ENCODE measurements around the gene STAB2.
"Not testable (repeated sequence)": the region's sequence is repeated elsewhere in the genome, so short reads cannot be mapped to it uniquely, and the experiment has no call there.

Gene STAB2

DNA sequence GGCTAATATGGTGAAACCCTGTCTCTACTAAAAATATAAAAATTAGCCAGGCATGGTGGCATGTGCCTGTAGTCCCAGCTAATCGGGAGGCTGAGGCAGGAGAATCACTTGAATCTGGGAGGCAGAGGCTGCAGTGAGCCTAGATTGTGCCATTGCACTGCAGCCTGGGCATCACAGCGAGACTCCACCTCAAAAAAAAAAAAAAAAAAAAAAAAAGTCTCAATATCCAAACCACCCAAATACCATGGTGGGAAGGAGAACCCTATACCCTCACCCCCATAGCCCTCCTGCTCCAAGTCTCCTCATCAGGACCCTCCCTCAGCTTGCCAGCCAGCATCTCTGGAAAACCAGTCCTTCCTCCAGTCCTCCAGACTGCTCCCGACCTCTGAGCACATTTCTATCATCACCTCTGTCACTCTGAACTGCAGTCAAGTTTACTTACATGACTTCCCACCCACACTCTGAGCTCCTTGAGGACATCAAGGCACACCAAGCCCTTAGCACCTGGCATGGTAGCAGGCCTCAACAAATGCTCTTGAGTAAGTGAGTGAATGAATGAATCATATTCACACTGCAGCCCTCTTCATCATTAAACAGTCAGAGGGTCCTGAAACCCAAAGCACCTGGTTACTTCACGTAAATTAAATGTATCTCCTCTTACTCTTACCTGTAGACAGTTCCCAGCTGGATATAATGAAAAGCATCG lies 218.7 kb downstream of the STAB2 start:
- DNase-seq = no peak

DNA sequence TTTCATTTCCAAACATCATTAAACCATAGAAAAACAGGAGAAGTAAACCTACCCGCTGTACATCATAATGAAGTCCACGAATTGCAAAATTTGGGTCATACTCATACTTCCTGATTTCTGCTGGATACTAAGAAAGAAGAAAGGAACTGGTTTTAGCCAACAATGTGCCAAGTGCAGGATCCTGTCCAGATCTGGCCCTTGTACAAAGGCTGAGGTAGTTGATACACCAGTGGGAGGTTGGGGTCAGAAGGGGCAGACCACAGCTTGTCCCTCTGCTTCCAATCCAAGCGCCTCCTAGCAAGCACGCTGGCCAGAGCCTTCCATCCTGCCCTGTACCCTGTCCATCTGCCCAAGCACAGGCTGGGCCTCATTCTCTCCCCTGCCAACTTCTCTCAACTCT lies 219.7 kb downstream of the STAB2 start:
- no peak for DNase-seq

DNA sequence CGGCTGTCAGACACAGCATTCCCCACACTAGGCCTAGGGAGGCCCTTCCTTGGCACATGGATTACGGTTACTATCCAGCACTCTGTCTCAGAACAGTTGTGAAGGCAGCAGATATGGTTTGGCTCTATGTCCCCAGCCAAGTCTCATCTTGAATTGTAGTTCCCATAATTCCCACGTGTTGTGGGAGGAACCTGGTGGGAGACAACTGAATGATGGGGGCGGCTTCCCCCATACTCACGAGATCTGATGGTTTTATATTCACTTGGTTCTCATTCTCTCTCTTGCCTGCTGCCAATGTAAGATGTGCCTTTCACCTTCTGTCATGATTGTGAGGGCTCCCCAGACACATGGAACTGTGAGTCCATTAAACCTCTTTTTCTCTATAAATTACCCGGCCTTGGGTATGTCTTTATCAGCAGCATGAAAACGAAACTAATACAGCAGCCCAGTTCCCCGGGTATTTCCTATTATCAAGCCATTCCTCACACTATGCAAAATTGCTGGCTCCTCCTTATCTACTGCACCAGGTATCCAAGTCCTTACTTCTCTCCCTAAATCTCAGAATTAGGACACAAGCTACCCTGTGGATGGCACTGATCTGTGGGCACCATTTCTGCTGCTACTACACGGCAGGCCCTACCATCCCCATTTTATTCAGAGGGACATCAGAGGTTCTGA lies 220.6 kb downstream of the STAB2 start:
- no peak for DNase-seq

DNA sequence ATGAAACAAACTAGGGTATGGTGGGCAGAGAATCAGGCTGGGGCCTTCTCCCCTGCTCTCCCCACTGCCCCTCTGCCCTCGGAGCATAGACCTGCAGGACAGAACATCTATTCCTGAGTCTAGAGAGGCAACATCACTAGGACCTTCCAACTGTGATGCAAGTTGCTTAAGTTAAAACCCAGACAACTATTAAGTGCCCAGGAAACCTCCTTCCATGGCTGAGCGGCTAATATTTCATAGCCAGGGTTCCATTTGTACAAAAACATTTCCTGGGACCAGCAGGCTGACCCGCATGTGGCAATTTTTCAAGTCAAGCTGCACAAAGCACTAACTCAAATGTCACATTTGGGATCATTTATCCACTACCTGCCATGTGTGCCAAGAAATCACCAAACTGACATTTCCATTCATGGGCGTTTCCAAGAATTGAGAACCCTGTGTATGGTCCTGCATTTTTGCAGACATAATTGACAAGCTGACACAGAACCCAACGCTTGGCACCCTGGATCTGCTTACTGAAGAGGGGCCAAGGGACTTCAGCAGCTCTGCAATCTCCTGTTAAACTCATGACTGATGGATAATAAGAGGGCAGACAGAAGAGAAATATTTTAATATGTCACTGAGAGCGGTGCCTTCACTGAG lies 221.3 kb downstream of the STAB2 start:
- DNase-seq = no peak

DNA sequence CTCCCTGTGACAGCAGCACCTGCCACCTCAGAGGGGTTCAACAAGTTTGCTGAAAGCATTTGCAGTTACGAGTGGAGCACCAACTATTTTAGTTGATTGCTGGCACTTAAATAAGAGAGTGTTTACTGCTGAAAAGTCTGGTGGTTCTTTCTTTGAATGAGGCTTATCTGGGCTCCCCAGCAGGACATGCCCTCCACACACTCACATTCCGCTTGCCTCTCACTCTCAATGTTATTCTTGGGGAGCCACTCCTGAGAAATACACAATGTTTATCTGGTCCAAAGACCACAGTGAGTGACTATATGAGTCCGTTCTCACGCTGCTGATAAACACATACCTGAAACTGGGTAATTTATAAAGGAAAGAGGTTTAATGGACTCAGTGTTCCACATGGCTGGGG lies 222.1 kb downstream of the STAB2 start:
- DNase-seq = no peak

DNA sequence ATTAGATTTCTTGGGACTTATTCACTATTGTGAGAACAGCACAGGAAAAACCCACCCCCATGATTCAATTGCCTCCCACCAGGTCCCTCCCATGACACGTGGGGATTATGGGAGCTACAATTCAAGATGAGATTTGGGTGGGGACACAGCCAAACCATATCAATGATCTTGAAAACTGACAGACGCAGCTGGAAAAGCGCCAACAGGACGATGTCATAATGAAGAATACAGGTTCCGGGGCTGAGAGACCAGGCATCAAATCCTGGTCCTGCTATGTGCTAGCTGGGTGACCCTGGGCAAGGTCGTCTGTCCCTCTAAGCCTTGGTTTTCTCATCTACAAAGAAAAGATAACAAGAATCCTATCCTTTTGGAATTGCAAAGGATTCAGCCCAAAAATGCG lies 222.6 kb downstream of the STAB2 start:
- DNase-seq = not testable (repeated sequence)

DNA sequence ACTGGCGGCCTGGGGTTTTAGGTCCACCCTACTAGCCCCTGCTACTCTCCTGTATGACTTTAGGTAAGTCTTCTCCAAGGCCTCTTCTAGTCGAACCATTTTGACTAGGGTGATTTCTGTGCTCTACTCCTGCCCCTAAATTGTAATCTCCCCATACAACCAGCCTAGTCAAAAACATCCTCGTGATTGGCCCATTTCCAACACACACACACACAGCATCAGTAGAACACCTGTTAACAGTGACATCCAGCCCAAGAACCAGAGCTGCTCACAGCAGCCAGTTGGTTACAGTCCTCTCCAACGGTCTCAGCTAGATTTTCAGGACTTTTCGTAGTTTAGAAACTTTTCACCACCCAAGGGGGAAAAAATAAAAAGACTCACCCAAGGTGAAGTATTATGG lies 223.0 kb downstream of the STAB2 start:
- no peak for DNase-seq

DNA sequence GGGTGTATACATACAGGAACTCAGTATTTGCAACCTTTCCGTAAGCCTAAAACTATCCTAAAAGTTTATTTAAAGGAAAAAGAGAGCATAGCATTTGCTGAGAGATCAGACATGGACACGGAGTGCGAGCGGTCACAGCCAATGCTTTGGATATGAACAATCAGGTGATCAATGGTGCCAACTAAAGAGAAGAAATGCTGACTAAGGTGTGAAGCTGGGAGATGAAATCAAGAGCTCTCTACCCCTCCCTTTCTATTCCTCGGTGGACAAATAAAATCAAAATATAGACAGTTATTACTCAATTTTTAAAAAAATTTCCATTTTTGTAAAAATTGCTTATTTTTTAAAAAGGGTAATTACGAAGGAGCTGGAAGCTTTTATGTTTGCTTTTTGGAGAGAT lies 224.7 kb downstream of the STAB2 start:
- DNase-seq = no peak

DNA sequence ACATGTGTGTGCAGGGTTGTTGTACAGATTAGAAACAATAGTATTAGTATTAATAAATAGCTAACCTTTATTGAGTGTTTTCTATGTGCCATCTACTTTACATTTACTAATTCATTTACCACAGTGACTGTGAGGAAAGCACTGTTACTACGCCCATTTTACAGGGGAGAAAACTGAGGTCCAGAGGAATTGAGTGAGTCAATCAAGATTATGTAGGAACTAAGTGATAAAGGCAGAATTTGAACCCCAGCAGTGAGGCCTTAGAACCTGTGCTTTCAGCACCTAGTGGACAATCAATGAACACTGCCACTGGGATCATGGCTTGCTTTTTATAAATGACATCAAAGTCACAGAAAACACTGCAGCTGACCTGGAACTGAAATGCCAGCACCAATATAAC lies 225.7 kb downstream of the STAB2 start:
- DNase-seq = no peak

DNA sequence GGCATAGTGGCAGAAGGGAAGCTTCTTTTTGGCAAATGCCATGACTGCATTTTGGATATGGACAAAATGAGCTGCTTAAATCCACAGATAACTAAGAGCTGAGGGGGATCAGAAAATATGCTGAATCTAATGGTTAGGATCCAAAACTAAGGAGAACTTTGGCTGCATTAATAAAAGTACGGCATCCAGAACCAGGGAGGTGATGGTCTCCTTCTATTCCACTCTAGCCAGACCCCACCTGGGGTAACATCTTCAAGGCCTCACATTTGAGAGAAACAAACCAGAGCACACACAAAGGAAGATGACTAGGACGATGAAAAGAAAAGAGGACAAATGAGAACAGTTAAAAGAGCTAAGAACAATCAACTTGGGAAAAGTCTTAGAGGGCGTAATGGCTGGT lies 226.4 kb downstream of the STAB2 start:
- DNase-seq = no peak

DNA sequence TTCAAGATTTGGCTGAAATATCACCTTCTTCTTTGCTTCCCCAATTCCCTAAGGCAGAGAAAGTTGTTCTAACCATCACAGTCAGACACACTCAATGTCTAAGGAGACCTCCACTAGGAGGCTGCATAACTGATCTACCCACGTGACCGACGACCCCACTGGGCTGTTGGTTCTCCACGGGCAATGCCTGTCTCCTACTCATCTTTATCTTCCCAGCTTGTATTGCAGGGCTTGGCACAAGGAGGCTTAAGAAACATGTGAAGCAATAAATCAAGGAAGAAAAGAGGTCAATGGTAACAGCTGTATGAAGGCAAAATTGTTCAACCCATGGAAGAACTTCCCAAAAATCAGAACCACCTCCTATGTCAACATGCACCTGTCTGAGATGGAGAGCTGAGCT lies 226.9 kb downstream of the STAB2 start:
- no peak for DNase-seq

DNA sequence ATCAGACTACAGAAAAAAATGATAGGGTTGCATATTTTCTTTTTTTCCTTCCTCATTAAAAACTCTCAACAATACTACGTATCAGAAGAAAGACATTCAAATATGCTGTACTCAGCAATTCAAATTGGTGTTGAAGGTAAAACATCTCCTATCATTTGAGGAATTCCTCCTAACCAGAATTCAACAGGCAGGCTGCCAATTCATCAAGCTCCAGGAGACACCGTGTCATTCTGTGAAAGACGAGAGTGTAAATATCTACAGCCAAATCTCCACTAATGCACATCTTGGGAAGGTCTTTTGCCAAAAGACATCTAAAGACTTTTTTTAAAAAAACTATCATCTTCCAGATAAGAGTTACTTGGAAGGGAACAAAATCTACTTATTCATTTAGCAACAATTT lies 227.4 kb downstream of the STAB2 start:
- DNase-seq = no peak
